Body of pancreas (tissue), 4 donors: ENCODE data around the gene CMSS1.

Experiments
- CTCF ChIP-seq, 7 experiments: fragments of 450-650 bp in 4 of 7; fragments of 200-600 bp in 3 of 7; sonication (generic) in 3 of 7; IDR thresholded peaks; one replicate each; pipeline ENCODE4 v1.5.1; 2016 to 2019; ENCODE audit warnings: antibody characterized with exemption in 7 of 7
- POLR2A ChIP-seq, 3 donors: fragments of 450-650 bp; IDR thresholded peaks; one replicate each; pipeline ENCODE4 v1.6.1; 2016; ENCODE audit warnings: antibody characterized with exemption in 3 of 3, mild to moderate bottlenecking in 2 of 3

DNA sequence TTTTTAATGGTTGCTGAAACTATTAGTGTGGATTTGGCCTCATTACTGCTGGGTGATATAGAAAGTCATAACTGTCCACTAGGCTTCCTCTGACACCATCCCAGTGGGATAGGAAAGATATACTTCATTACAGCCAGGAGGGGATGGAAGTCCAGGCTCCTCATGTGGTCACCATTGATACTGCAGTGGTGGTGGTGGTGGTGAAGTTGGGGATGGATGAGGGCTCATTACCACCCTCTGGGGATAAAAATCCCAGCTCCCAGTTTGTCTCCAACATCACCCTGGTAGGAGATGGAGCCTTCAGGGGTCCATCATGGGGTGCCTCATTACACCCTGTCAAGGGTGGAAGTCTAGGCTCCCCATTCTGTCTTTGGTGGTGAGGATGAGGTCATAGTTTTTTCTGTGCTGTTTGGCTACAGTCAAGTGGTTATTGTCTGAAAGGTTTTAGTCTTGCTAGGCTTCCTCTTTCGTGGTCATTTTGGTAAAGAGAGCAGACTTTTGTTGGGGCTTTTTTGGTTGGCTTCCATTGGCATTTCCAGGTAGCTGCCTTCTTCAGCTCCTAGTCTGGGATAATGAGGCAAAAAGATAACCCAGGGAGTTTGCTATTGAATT lies 326.7 kb downstream of the CMSS1 start:
- no peak for TF ChIP-seq CTCF (IDR thresholded peaks at IDR 0.05)
- TF ChIP-seq POLR2A (IDR thresholded peaks at IDR 0.05): no peak
